GM23338 (cell line): ENCODE measurements around the gene GTF3C5. TPM values are rescaled to one million over a fixed set of nuclear protein-coding genes. Genes with fewer than 3 reads are reported as not detected.

Source experiments
- ATAC-seq: fragments of 200-7000 bp; cut with Tn5 transposase; 3 replicates; pipeline ENCODE4 v1.9.1; 2020
- DNase-seq: peaks from one replicate; pipeline ENCODE4 v3.0.0-alpha.2; 2015; ENCODE audit warnings: low spot score
- H2AFZ ChIP-seq: fragments of 200-600 bp; sonication (generic); 2 replicates; pipeline ENCODE4 v1.8.0; 2016; ENCODE audit warnings: antibody characterized with exemption, mild to moderate bottlenecking, moderate library complexity
- H3F3A ChIP-seq: fragments of 200-600 bp; sonication (generic); replicated peaks from 2 replicates; pipeline ENCODE4 v1.8.0; 2017; ENCODE audit warnings: antibody characterized with exemption, mixed run types, low read depth
- H3K27ac ChIP-seq: fragments of 200-600 bp; sonication (generic); 2 replicates; pipeline ENCODE4 v1.6.1; 2016; ENCODE audit warnings: low read depth
- H3K27me3 ChIP-seq: fragments of 200-600 bp; sonication (generic); 2 replicates; pipeline ENCODE4 v1.8.0; 2016; ENCODE audit warnings: mild to moderate bottlenecking, mixed run types, moderate library complexity; ENCODE audit not compliant: insufficient read depth
- H3K36me3 ChIP-seq: fragments of 200-600 bp; sonication (generic); 2 replicates; pipeline ENCODE4 v1.8.0; 2016; ENCODE audit warnings: mild to moderate bottlenecking; ENCODE audit not compliant: insufficient read depth
- H3K4me1 ChIP-seq: fragments of 200-600 bp; sonication (generic); 2 replicates; pipeline ENCODE4 v1.8.0; 2016; ENCODE audit warnings: mild to moderate bottlenecking, moderate library complexity; ENCODE audit not compliant: insufficient read depth
- H3K4me2 ChIP-seq: fragments of 200-600 bp; sonication (generic); 2 replicates; pipeline ENCODE4 v1.7.1; 2017; ENCODE audit warnings: mixed run types
- H3K4me3 ChIP-seq: fragments of 200-600 bp; sonication (generic); 2 replicates; pipeline ENCODE4 v1.6.1; 2016; ENCODE audit warnings: mixed run types
- H3K79me2 ChIP-seq: fragments of 200-600 bp; sonication (generic); replicated peaks from 2 replicates; pipeline ENCODE4 v1.8.0; 2017; ENCODE audit warnings: mild to moderate bottlenecking; ENCODE audit not compliant: insufficient read depth
- H3K9me2 ChIP-seq: fragments of 200-600 bp; sonication (generic); 2 replicates; pipeline ENCODE4 v1.8.0; 2017; ENCODE audit not compliant: insufficient read depth
- H4K20me1 ChIP-seq: fragments of 200-600 bp; sonication (generic); replicated peaks from 2 replicates; pipeline ENCODE4 v1.8.0; 2017; ENCODE audit warnings: mild to moderate bottlenecking; ENCODE audit not compliant: insufficient read depth
- H3K27ac Mint-ChIP-seq: 2 replicates; pipeline ENCODE4 v1.8.0; 2020; ENCODE audit warnings: inconsistent platforms, mild to moderate bottlenecking, moderate library complexity, mixed read lengths
- H3K27me3 Mint-ChIP-seq: 3 replicates; pipeline ENCODE4 v1.8.0; 2022; ENCODE audit warnings: low read depth, mild to moderate bottlenecking, moderate library complexity, mixed read lengths, inconsistent platforms; ENCODE audit not compliant: insufficient read depth, poor library complexity
- H3K36me3 Mint-ChIP-seq: 3 replicates; pipeline ENCODE4 v1.8.0; 2021; ENCODE audit warnings: low read depth, mild to moderate bottlenecking, inconsistent platforms, moderate library complexity, mixed read lengths
- H3K4me1 Mint-ChIP-seq: 3 replicates; pipeline ENCODE4 v1.8.0; 2020; ENCODE audit warnings: mild to moderate bottlenecking, inconsistent platforms, mixed read lengths
- H3K4me3 Mint-ChIP-seq: 3 replicates; pipeline ENCODE4 v1.8.0; 2021; ENCODE audit warnings: moderate library complexity, mild to moderate bottlenecking, inconsistent platforms, mixed read lengths
- H3K9me3 Mint-ChIP-seq: 3 replicates; pipeline ENCODE4 v1.8.0; 2020; ENCODE audit warnings: moderate library complexity, mild to moderate bottlenecking, inconsistent platforms, mixed read lengths
- CREB1 ChIP-seq: fragments of 250-450 bp; sonication (Bioruptor Pico); IDR thresholded peaks from 2 replicates; pipeline ENCODE4 v1.5.0; 2020; ENCODE audit warnings: low read depth, mild to moderate bottlenecking, moderate library complexity
- CTCF ChIP-seq, 2 experiments: fragments of 200-600 bp in 1 of 2; sonication (generic) in 1 of 2; conservative IDR thresholded peaks; 2 replicates each; pipeline versions ENCODE4 v1.5.1 to v1.6.1; 2016 to 2017; ENCODE audit warnings: antibody characterized with exemption in 2 of 2, low read depth in 2 of 2, mild to moderate bottlenecking in 2 of 2, moderate library complexity in 1 of 2
- ETS1 ChIP-seq: IDR thresholded peaks from 2 replicates; pipeline ENCODE4 v1.6.1; 2016; ENCODE audit warnings: antibody characterized with exemption
- EZH2 ChIP-seq: fragments of 200-600 bp; sonication (generic); IDR thresholded peaks from one replicate; pipeline ENCODE4 v1.8.0; 2017; ENCODE audit warnings: antibody characterized with exemption, mild to moderate bottlenecking, low read depth; ENCODE audit not compliant: unreplicated experiment
- EZH2phosphoT487 ChIP-seq: fragments of 200-600 bp; sonication (generic); IDR thresholded peaks from one replicate; pipeline ENCODE4 v1.8.1; 2018; ENCODE audit warnings: antibody characterized with exemption; ENCODE audit not compliant: unreplicated experiment
- JUNB ChIP-seq: IDR thresholded peaks from one replicate; pipeline ENCODE4 v1.6.1; 2016; ENCODE audit warnings: antibody characterized with exemption; ENCODE audit not compliant: unreplicated experiment
- NANOG ChIP-seq: IDR thresholded peaks from 2 replicates; pipeline ENCODE4 v1.6.1; 2016; ENCODE audit warnings: antibody characterized with exemption, borderline replicate concordance
- POLR2AphosphoS5 ChIP-seq: IDR thresholded peaks from 2 replicates; pipeline ENCODE4 v1.6.1; 2016; ENCODE audit warnings: antibody characterized with exemption, low read depth
- STAT1 ChIP-seq: IDR thresholded peaks from one replicate; pipeline ENCODE4 v1.6.1; 2016; ENCODE audit warnings: antibody characterized with exemption; ENCODE audit not compliant: unreplicated experiment
- ZNF114 ChIP-seq: fragments of 250-450 bp; sonication (Bioruptor Pico); IDR thresholded peaks from 2 replicates; pipeline ENCODE4 v1.5.0; 2020; ENCODE audit warnings: mild to moderate bottlenecking, moderate library complexity
- ZNF331 ChIP-seq: fragments of 250-450 bp; sonication (Bioruptor Pico); IDR thresholded peaks from 2 replicates; pipeline ENCODE4 v1.5.0; 2020; ENCODE audit warnings: low read depth, mild to moderate bottlenecking, moderate library complexity
- polyA plus RNA-seq: library from polyadenylated mRNA; unstranded; fragments of >200 nt; fragmentation: Nextera tagmentation; extraction: Ambion mirVana; gene quantifications from 2 replicates; pipeline ENCODE4 v1.2.1, GENCODE V29; 2016
- total RNA-seq: library from RNA; depleted of rRNA; stranded (reverse); fragments of >200 nt; shearing (Covaris generic); gene quantifications from 2 replicates; pipeline ENCODE4 v1.2.3, GENCODE V29; 2014
- TF ChIP-seq, protein P1 (sequence below): fragments of 250-450 bp; sonication (Bioruptor Pico); IDR thresholded peaks from 2 replicates; pipeline ENCODE4 v1.5.0; 2020; ENCODE audit warnings: mild to moderate bottlenecking, moderate library complexity
- TF ChIP-seq, protein P2 (sequence below): IDR thresholded peaks from one replicate; pipeline ENCODE4 v1.6.1; 2018; ENCODE audit warnings: antibody characterized with exemption; ENCODE audit not compliant: unreplicated experiment

The GTF3C5 gene
- total and polyA plus RNA-seq, 2 experiments from 2014 or later: 46.0 to 78.8 TPM

- Histone ChIP-seq H3K4me2 (no peak overlapping the region), H2AFZ (no peak overlapping the region), H3K79me2 (0 out of 2 replicates have a peak, but pooled peaks cover 4% of the 10 kb centered on the region), H3K4me3 (no peak overlapping the region), H3K27ac (no peak overlapping the region), H3K4me1 (no peaks in the 10 kb centered on the region), H3K36me3 (peaks cover 4% of the 10 kb centered on the region; the same call in 1 of the 2 replicates), H3K27me3 (no peaks in the 10 kb centered on the region), H3K9me2 (no peaks in the 10 kb centered on the region), H3F3A (no peaks in the 10 kb centered on the region), H4K20me1 (peaks cover 5% of the 10 kb centered on the region; the same call in 1 of the 2 replicates)
- peaks cover 65% of the 10 kb centered on the region for H3K36me3 Mint-ChIP-seq
- no peak overlapping the region for H3K4me3 Mint-ChIP-seq
- TF ChIP-seq STAT1: no peak
- TF ChIP-seq CTCF (conservative IDR thresholded peaks at IDR 0.05; ENCODE audit: low read depth in 2 of 2): no peak
- TF ChIP-seq POLR2AphosphoS5: no peak
- no peak for TF ChIP-seq EZH2
- no peak for TF ChIP-seq NANOG
- TF ChIP-seq ZNF114 (CRISPR knock-in tag): no peak
- TF ChIP-seq CREB1 (CRISPR knock-in tag): no peak
- TF ChIP-seq ZNF331 (CRISPR knock-in tag): no peak
- no peak for TF ChIP-seq EZH2phosphoT487
- TF ChIP-seq, protein P1, sequence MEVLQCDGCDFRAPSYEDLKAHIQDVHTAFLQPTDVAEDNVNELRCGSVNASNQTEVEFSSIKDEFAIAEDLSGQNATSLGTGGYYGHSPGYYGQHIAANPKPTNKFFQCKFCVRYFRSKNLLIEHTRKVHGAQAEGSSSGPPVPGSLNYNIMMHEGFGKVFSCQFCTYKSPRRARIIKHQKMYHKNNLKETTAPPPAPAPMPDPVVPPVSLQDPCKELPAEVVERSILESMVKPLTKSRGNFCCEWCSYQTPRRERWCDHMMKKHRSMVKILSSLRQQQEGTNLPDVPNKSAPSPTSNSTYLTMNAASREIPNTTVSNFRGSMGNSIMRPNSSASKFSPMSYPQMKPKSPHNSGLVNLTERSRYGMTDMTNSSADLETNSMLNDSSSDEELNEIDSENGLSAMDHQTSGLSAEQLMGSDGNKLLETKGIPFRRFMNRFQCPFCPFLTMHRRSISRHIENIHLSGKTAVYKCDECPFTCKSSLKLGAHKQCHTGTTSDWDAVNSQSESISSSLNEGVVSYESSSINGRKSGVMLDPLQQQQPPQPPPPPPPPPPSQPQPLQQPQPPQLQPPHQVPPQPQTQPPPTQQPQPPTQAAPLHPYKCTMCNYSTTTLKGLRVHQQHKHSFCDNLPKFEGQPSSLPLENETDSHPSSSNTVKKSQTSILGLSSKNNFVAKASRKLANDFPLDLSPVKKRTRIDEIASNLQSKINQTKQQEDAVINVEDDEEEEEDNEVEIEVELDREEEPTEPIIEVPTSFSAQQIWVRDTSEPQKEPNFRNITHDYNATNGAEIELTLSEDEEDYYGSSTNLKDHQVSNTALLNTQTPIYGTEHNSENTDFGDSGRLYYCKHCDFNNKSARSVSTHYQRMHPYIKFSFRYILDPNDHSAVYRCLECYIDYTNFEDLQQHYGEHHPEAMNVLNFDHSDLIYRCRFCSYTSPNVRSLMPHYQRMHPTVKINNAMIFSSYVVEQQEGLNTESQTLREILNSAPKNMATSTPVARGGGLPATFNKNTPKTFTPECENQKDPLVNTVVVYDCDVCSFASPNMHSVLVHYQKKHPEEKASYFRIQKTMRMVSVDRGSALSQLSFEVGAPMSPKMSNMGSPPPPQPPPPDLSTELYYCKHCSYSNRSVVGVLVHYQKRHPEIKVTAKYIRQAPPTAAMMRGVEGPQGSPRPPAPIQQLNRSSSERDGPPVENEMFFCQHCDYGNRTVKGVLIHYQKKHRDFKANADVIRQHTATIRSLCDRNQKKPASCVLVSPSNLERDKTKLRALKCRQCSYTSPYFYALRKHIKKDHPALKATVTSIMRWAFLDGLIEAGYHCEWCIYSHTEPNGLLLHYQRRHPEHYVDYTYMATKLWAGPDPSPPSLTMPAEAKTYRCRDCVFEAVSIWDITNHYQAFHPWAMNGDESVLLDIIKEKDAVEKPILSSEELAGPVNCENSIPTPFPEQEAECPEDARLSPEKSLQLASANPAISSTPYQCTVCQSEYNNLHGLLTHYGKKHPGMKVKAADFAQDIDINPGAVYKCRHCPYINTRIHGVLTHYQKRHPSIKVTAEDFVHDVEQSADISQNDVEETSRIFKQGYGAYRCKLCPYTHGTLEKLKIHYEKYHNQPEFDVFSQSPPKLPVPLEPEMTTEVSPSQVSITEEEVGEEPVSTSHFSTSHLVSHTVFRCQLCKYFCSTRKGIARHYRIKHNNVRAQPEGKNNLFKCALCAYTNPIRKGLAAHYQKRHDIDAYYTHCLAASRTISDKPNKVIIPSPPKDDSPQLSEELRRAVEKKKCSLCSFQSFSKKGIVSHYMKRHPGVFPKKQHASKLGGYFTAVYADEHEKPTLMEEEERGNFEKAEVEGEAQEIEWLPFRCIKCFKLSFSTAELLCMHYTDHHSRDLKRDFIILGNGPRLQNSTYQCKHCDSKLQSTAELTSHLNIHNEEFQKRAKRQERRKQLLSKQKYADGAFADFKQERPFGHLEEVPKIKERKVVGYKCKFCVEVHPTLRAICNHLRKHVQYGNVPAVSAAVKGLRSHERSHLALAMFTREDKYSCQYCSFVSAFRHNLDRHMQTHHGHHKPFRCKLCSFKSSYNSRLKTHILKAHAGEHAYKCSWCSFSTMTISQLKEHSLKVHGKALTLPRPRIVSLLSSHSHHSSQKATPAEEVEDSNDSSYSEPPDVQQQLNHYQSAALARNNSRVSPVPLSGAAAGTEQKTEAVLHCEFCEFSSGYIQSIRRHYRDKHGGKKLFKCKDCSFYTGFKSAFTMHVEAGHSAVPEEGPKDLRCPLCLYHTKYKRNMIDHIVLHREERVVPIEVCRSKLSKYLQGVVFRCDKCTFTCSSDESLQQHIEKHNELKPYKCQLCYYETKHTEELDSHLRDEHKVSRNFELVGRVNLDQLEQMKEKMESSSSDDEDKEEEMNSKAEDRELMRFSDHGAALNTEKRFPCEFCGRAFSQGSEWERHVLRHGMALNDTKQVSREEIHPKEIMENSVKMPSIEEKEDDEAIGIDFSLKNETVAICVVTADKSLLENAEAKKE (CRISPR knock-in tag): no peak
- no peak for TF ChIP-seq JUNB
- TF ChIP-seq, protein P2, sequence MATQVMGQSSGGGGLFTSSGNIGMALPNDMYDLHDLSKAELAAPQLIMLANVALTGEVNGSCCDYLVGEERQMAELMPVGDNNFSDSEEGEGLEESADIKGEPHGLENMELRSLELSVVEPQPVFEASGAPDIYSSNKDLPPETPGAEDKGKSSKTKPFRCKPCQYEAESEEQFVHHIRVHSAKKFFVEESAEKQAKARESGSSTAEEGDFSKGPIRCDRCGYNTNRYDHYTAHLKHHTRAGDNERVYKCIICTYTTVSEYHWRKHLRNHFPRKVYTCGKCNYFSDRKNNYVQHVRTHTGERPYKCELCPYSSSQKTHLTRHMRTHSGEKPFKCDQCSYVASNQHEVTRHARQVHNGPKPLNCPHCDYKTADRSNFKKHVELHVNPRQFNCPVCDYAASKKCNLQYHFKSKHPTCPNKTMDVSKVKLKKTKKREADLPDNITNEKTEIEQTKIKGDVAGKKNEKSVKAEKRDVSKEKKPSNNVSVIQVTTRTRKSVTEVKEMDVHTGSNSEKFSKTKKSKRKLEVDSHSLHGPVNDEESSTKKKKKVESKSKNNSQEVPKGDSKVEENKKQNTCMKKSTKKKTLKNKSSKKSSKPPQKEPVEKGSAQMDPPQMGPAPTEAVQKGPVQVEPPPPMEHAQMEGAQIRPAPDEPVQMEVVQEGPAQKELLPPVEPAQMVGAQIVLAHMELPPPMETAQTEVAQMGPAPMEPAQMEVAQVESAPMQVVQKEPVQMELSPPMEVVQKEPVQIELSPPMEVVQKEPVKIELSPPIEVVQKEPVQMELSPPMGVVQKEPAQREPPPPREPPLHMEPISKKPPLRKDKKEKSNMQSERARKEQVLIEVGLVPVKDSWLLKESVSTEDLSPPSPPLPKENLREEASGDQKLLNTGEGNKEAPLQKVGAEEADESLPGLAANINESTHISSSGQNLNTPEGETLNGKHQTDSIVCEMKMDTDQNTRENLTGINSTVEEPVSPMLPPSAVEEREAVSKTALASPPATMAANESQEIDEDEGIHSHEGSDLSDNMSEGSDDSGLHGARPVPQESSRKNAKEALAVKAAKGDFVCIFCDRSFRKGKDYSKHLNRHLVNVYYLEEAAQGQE: no peak
- no peak for TF ChIP-seq ETS1
- no peak overlapping the region for H3K27ac Mint-ChIP-seq
- H3K4me1 Mint-ChIP-seq: no peaks in the 10 kb centered on the region; the same call in 2 of the 3 replicates
- H3K27me3 Mint-ChIP-seq: peaks cover 5% of the 10 kb centered on the region
- no peak for ATAC-seq
- no peaks in the 10 kb centered on the region for H3K9me3 Mint-ChIP-seq
- DNase-seq: no peak
Observed at GRCh38 chr9:133050142-133050541, 19.3 kb downstream of the GTF3C5 start.
